Measurements from ENCODE around the gene FBXL7. TPM values are rescaled to one million over a fixed set of nuclear protein-coding genes. Genes with fewer than 3 reads are reported as not detected.

The FBXL7 gene
- polyA plus RNA-seq, 1 donor from 2014 or later, result 0.24 TPM

GRCh38 chr5:15623794-15624193, 123.8 kb downstream of the FBXL7 start:
- H3K9ac ChIP-seq (ENCODE audit: low read length), result no peak overlapping the region
- H3K27ac ChIP-seq (ENCODE audit: low read length), result no peak overlapping the region
- no peaks in the 10 kb centered on the region for H3K79me2 ChIP-seq (replicated peaks; ENCODE audit: insufficient read depth, low read length)
- no peak overlapping the region for H3K4me2 ChIP-seq (ENCODE audit: low read length)
- H3K27me3 ChIP-seq (ENCODE audit: insufficient read depth, low read depth, low read length), result no peaks in the 10 kb centered on the region
- H3F3A ChIP-seq (ENCODE audit: insufficient read depth, low read length, poor library complexity, severe bottlenecking), result no peaks in the 10 kb centered on the region
- no peak overlapping the region for H3K4me3 ChIP-seq (ENCODE audit: low read length)
- TF ChIP-seq EP300 (conservative IDR thresholded peaks at IDR 0.05; ENCODE audit: poor library complexity, severe bottlenecking) (no peak), RAD21 (conservative IDR thresholded peaks at IDR 0.05) (no peak), REST (IDR thresholded peaks at IDR 0.05; ENCODE audit: borderline replicate concordance) (no peak), EZH2 (IDR thresholded peaks at IDR 0.05; ENCODE audit: borderline replicate concordance, insufficient read depth, low read length, poor library complexity, severe bottlenecking) (no peak), SMC3 (conservative IDR thresholded peaks at IDR 0.05; ENCODE audit: poor library complexity) (no peak), CTCF (IDR thresholded peaks at IDR 0.05; ENCODE audit: poor library complexity, severe bottlenecking) (no peak), MXI1 (conservative IDR thresholded peaks at IDR 0.05; ENCODE audit: poor library complexity, severe bottlenecking) (no peak), TAF1 (IDR thresholded peaks at IDR 0.05; ENCODE audit: low read depth) (no peak), POLR2AphosphoS5 (IDR thresholded peaks at IDR 0.05) (no peak)
- H3K9me3 ChIP-seq (ENCODE audit: low read length), result no peaks in the 10 kb centered on the region
- H3K9me2 ChIP-seq (ENCODE audit: insufficient read depth, low read length), result no peaks in the 10 kb centered on the region
- no peak overlapping the region for H2AFZ ChIP-seq (ENCODE audit: low read depth, low read length)
- H4K20me1 ChIP-seq (ENCODE audit: insufficient read depth), result no peaks in the 10 kb centered on the region
- no peaks in the 10 kb centered on the region for H3K36me3 ChIP-seq (ENCODE audit: insufficient read depth, low read length)

GRCh38 chr5:15627109-15627508, 127.1 kb downstream of the FBXL7 start:
- H3K9me3 ChIP-seq (ENCODE audit: low read length), result no peaks in the 10 kb centered on the region

More at GRCh38 chr5:15627109-15627508, 127.1 kb downstream of the FBXL7 start:
- Histone ChIP-seq H3K27ac (ENCODE audit: low read length) (no peak overlapping the region), H3F3A (ENCODE audit: insufficient read depth, low read length, poor library complexity, severe bottlenecking) (no peaks in the 10 kb centered on the region), H4K20me1 (ENCODE audit: insufficient read depth) (no peaks in the 10 kb centered on the region), H3K79me2 (replicated peaks; ENCODE audit: insufficient read depth, low read length) (no peaks in the 10 kb centered on the region), H2AFZ (ENCODE audit: low read depth, low read length) (no peak overlapping the region), H3K4me3 (ENCODE audit: low read length) (no peak overlapping the region), H3K27me3 (ENCODE audit: insufficient read depth, low read depth, low read length) (no peaks in the 10 kb centered on the region), H3K9me2 (ENCODE audit: insufficient read depth, low read length) (no peaks in the 10 kb centered on the region), H3K36me3 (ENCODE audit: insufficient read depth, low read length) (no peaks in the 10 kb centered on the region), H3K9ac (ENCODE audit: low read length) (no peak overlapping the region), H3K4me2 (ENCODE audit: low read length) (no peak overlapping the region)
- TF ChIP-seq CTCF (IDR thresholded peaks at IDR 0.05; ENCODE audit: poor library complexity, severe bottlenecking), result no peak
- no peak for TF ChIP-seq EP300 (conservative IDR thresholded peaks at IDR 0.05; ENCODE audit: poor library complexity, severe bottlenecking)
- TF ChIP-seq EZH2 (IDR thresholded peaks at IDR 0.05; ENCODE audit: borderline replicate concordance, insufficient read depth, low read length, poor library complexity, severe bottlenecking), result no peak
- no peak for TF ChIP-seq MXI1 (conservative IDR thresholded peaks at IDR 0.05; ENCODE audit: poor library complexity, severe bottlenecking)
- no peak for TF ChIP-seq REST (IDR thresholded peaks at IDR 0.05; ENCODE audit: borderline replicate concordance)
- no peak for TF ChIP-seq TAF1 (IDR thresholded peaks at IDR 0.05; ENCODE audit: low read depth)
- TF ChIP-seq RAD21 (conservative IDR thresholded peaks at IDR 0.05), result no peak
- no peak for TF ChIP-seq SMC3 (conservative IDR thresholded peaks at IDR 0.05; ENCODE audit: poor library complexity)
- TF ChIP-seq POLR2AphosphoS5 (IDR thresholded peaks at IDR 0.05), result no peak
